ENCODE data around the gene MAOB. TPM values are rescaled to one million over a fixed set of nuclear protein-coding genes. Genes with fewer than 3 reads are reported as not detected.

MAOB gene
- total and polyA plus RNA-seq, 12 donors, result 10.8 to 90.0 (median 41.2) TPM

DNA sequence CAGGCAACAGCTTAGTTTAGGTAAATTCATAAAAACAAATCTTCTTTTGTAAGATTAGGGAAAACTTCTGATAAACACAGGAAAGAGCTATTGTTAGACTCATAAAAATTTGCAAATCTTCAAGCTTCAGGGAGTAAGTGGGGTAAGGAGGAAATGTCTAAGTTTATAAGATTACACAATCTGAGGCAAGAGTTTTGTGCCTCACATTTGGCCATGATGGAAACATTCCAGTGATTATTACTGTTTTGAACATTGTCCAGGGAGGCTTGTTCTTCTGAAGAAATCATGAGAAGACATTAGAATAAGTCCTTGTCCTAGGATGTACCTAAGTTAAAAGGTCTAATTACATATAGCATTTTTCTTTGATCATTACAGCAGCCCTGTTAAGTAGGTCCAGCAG is 72.8 kb downstream of the MAOB start:
- no peaks in the 10 kb centered on the region for H3K9me3 ChIP-seq (replicated peaks in 1 of 3)
- no peaks in the 10 kb centered on the region for H3K36me3 ChIP-seq (replicated peaks in 1 of 2)
- no peaks in the 10 kb centered on the region for H3K4me1 ChIP-seq (replicated peaks in 1 of 2)
- intact Hi-C loops (cut with DNase I), result no loop called here
- TF ChIP-seq, protein P1, sequence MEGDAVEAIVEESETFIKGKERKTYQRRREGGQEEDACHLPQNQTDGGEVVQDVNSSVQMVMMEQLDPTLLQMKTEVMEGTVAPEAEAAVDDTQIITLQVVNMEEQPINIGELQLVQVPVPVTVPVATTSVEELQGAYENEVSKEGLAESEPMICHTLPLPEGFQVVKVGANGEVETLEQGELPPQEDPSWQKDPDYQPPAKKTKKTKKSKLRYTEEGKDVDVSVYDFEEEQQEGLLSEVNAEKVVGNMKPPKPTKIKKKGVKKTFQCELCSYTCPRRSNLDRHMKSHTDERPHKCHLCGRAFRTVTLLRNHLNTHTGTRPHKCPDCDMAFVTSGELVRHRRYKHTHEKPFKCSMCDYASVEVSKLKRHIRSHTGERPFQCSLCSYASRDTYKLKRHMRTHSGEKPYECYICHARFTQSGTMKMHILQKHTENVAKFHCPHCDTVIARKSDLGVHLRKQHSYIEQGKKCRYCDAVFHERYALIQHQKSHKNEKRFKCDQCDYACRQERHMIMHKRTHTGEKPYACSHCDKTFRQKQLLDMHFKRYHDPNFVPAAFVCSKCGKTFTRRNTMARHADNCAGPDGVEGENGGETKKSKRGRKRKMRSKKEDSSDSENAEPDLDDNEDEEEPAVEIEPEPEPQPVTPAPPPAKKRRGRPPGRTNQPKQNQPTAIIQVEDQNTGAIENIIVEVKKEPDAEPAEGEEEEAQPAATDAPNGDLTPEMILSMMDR (IDR thresholded peaks at IDR 0.05), result no peak
- TF ChIP-seq POLR2A (IDR thresholded peaks at IDR 0.05), result no peak
- peak in 1 of 7 donors; percentile 4 for DNase-seq
- no peak overlapping the region for H3K27ac ChIP-seq
- H3K4me3 ChIP-seq, result no peak overlapping the region
- H3K27me3 ChIP-seq, result peaks cover 5% of the 10 kb centered on the region

DNA sequence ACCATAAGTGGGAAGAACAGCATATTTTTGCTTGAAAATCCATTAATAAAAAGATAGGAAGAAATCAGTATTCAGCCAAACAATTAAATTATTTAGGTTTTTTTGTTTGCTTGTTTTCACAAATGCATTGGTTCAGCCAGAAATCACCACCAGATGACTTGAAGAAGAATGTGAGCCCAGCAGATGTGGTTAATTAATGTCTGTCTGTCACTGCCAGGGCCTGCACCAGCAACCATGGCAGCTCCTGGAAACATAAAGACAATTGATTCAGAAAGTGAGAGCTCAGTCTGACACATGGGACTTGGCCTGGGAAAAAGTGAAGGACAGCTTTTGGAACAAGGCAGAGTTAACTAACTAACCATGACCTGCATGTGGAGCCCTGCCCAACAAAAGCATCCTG is 74.0 kb downstream of the MAOB start:
- Histone ChIP-seq H3K27me3 (peaks cover 5% of the 10 kb centered on the region), H3K4me1 (replicated peaks in 1 of 2) (no peaks in the 10 kb centered on the region), H3K27ac (no peak overlapping the region), H3K4me3 (no peak overlapping the region), H3K9me3 (replicated peaks in 1 of 3) (no peaks in the 10 kb centered on the region), H3K36me3 (replicated peaks in 1 of 2) (no peaks in the 10 kb centered on the region)
- TF ChIP-seq POLR2A (IDR thresholded peaks at IDR 0.05), result no peak
- TF ChIP-seq, protein P1 (IDR thresholded peaks at IDR 0.05), result no peak
- DNase-seq, result no peak
- intact Hi-C loops (cut with DNase I), result no loop called here

DNA sequence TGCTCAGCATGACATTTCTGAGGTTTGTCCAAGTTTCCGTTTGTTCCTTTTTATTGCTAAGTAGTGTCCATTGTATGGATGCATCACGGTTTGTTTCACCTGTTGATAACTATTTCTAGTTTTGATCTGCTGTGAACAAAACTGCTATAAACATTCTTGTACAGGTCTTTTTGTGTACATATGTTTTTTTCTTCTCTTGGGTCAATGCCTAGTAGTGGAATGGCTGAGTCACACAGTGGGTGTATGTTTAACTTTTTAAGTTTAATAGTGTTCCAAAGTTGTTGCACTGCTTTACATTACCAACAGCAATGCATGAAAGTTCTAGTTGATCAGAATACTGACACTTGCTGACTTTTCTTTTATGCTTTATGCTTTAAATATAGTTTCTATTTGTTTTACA is 76.7 kb downstream of the MAOB start:
- TF ChIP-seq POLR2A (IDR thresholded peaks at IDR 0.05), result no peak
- TF ChIP-seq, protein P1 (IDR thresholded peaks at IDR 0.05), result no peak

DNA sequence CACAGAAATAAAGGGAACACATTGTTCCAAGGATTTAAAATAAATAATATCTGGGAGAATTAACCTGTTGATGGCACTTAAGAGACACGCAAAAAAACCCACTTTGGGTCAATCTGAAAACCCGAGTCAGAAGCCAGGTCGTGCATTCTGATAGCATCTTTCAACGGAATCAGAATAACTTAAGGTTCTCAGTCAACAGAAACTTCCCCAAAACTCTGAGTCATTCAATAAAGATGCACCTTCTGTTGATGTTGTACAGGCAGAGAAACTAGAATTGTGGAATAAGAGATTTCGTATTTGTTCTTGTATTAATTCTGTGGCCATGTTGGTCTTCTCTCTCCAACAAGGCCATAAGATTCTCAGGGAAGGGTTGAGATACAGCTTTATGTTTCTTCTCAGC is 78.2 kb downstream of the MAOB start:
- intact Hi-C loops (cut with DNase I), result no loop called here
- Histone ChIP-seq H3K4me1 (replicated peaks in 1 of 2) (no peaks in the 10 kb centered on the region), H3K27ac (no peak overlapping the region), H3K4me3 (no peak overlapping the region), H3K27me3 (peaks cover 5% of the 10 kb centered on the region), H3K36me3 (replicated peaks in 1 of 2) (no peaks in the 10 kb centered on the region), H3K9me3 (replicated peaks in 1 of 3) (no peaks in the 10 kb centered on the region)
- 57 to 96% (median 74%) methylated on average over 5 of the region's 5 CpGs for WGBS, 4 donors
- TF ChIP-seq POLR2A (IDR thresholded peaks at IDR 0.05), result no peak
- TF ChIP-seq, protein P1 (IDR thresholded peaks at IDR 0.05), result no peak
- no peak for DNase-seq

More for the DNA sequence above, 76.7 kb downstream of the MAOB start:
- WGBS, 4 donors, result 76 to 98% (median 86%) methylated on average over 2 of the region's 2 CpGs
- Histone ChIP-seq H3K27me3 (peaks cover 5% of the 10 kb centered on the region), H3K4me3 (no peak overlapping the region), H3K27ac (no peak overlapping the region), H3K36me3 (replicated peaks in 1 of 2) (no peaks in the 10 kb centered on the region), H3K9me3 (replicated peaks in 1 of 3) (no peaks in the 10 kb centered on the region), H3K4me1 (replicated peaks in 1 of 2) (no peaks in the 10 kb centered on the region)
- DNase-seq, result no peak
- intact Hi-C loops (cut with DNase I), result no loop called here
